IMR-90 (cell line): ENCODE results near the gene LPAR1. TPM values are rescaled to one million over a fixed set of nuclear protein-coding genes. Genes with fewer than 3 reads are reported as not detected.

Source experiments
- ATAC-seq: fragments of 200-7000 bp; cut with Tn5 transposase; 2 replicates; pipeline ENCODE4 v1.9.1; 2020; ENCODE audit warnings: low read depth, mild to moderate bottlenecking, moderate library complexity
- BruUV-seq: library from RNA; stranded (reverse); fragments of 400-500 nt; replicated peaks from 2 replicates; lab custom pipeline; 2021; lab: Mats Ljungman, UMichigan
- CTCF ChIA-PET: fragments of 300-600 bp; formaldehyde crosslinking; extraction: SDS; loops from one replicate; lab custom pipeline; 2021; ENCODE audit warnings: antibody characterized with exemption; lab: Yijun Ruan, JAX
- POLR2A ChIA-PET: fragments of 300-600 bp; sonication (Branson Sonifier 250); formaldehyde crosslinking; loops from one replicate; lab custom pipeline; 2022; ENCODE audit warnings: antibody characterized with exemption; ENCODE audit not compliant: unreplicated experiment; lab: Charles Lee
- DNase-seq: peaks from one replicate; pipeline ENCODE4 v3.0.0; 2013
- H2AFZ ChIP-seq: replicated peaks from 2 replicates; pipeline ENCODE3; 2013; ENCODE audit warnings: low read length, mild to moderate bottlenecking; ENCODE audit not compliant: poor library complexity
- H2AK5ac ChIP-seq: 2 replicates; pipeline ENCODE4 v1.6.1; 2013; ENCODE audit warnings: low read depth, low read length, inconsistent platforms
- H2AK9ac ChIP-seq: replicated peaks from 2 replicates; pipeline ENCODE3; 2013; ENCODE audit warnings: mild to moderate bottlenecking, low read depth, low read length, moderate library complexity; ENCODE audit not compliant: poor library complexity
- H2BK120ac ChIP-seq: 2 replicates; pipeline ENCODE4 v1.6.1; 2013; ENCODE audit warnings: low read depth, low read length, inconsistent platforms
- H2BK15ac ChIP-seq: 3 replicates; pipeline ENCODE4 v1.6.1; 2013; ENCODE audit warnings: low read depth, low read length, inconsistent platforms
- H2BK20ac ChIP-seq: 2 replicates; pipeline ENCODE4 v1.6.1; 2013; ENCODE audit warnings: low read depth, mild to moderate bottlenecking, inconsistent platforms, low read length, moderate library complexity
- H2BK5ac ChIP-seq: 2 replicates; pipeline ENCODE4 v1.6.1; 2013; ENCODE audit warnings: mild to moderate bottlenecking, low read depth, low read length, inconsistent platforms; ENCODE audit not compliant: poor library complexity, severe bottlenecking
- H3K14ac ChIP-seq: replicated peaks from 2 replicates; pipeline ENCODE4 v1.6.1; 2013; ENCODE audit warnings: low read depth, low read length, inconsistent platforms
- H3K18ac ChIP-seq: 2 replicates; pipeline ENCODE4 v1.6.1; 2013; ENCODE audit warnings: low read depth, low read length, control low read depth
- H3K23ac ChIP-seq: 2 replicates; pipeline ENCODE4 v1.6.1; 2013; ENCODE audit warnings: low read depth, low read length, inconsistent platforms
- H3K27ac ChIP-seq: 2 replicates; pipeline ENCODE4 v1.5.1; 2013; ENCODE audit warnings: mild to moderate bottlenecking, control low read depth, low read length; ENCODE audit not compliant: insufficient read depth
- H3K27me3 ChIP-seq: 2 replicates; pipeline ENCODE4 v1.6.1; 2013; ENCODE audit warnings: low read length; ENCODE audit not compliant: control insufficient read depth, insufficient read depth
- H3K36me3 ChIP-seq: 2 replicates; pipeline ENCODE4 v1.6.1; 2013; ENCODE audit warnings: low read length, mixed read lengths; ENCODE audit not compliant: control insufficient read depth, insufficient read depth
- H3K4ac ChIP-seq: 2 replicates; pipeline ENCODE4 v1.6.1; 2013; ENCODE audit warnings: low read depth, low read length, inconsistent platforms
- H3K4me1 ChIP-seq: 2 replicates; pipeline ENCODE4 v1.6.1; 2013; ENCODE audit warnings: low read length, mixed read lengths; ENCODE audit not compliant: control insufficient read depth, insufficient read depth
- H3K4me2 ChIP-seq: 2 replicates; pipeline ENCODE4 v1.6.1; 2013; ENCODE audit warnings: low read depth, mild to moderate bottlenecking, control low read depth, low read length, moderate library complexity
- H3K4me3 ChIP-seq: 2 replicates; pipeline ENCODE4 v1.5.1; 2013; ENCODE audit warnings: low read depth, mild to moderate bottlenecking, control low read depth, low read length, moderate library complexity; ENCODE audit not compliant: insufficient read depth
- H3K56ac ChIP-seq: 2 replicates; pipeline ENCODE4 v1.6.1; 2013; ENCODE audit warnings: low read length, inconsistent platforms; ENCODE audit not compliant: insufficient read depth; ENCODE audit errors: extremely low read depth
- H3K79me1 ChIP-seq, 2 experiments: 2 replicates each; pipeline ENCODE4 v1.6.1; 2013; ENCODE audit warnings: low read length in 2 of 2, inconsistent platforms in 1 of 2, low read depth in 1 of 2
- H3K9ac ChIP-seq: 2 replicates; pipeline ENCODE4 v1.6.1; 2013; ENCODE audit warnings: low read depth, low read length, control low read depth
- H3K9me1 ChIP-seq: 2 replicates; pipeline ENCODE4 v1.6.1; 2013; ENCODE audit warnings: low read length, inconsistent platforms; ENCODE audit not compliant: insufficient read depth
- H3K9me3 ChIP-seq: 2 replicates; pipeline ENCODE4 v1.6.1; 2013; ENCODE audit warnings: low read length; ENCODE audit not compliant: control insufficient read depth, insufficient read depth
- H4K20me1 ChIP-seq: 2 replicates; pipeline ENCODE4 v1.6.1; 2013; ENCODE audit warnings: low read length, inconsistent platforms; ENCODE audit not compliant: insufficient read depth
- H4K5ac ChIP-seq: 2 replicates; pipeline ENCODE4 v1.6.1; 2013; ENCODE audit warnings: mild to moderate bottlenecking, low read depth, low read length, control low read depth
- H4K8ac ChIP-seq, 2 experiments: 2 replicates each; pipeline ENCODE4 v1.6.1; 2013; ENCODE audit warnings: low read depth in 2 of 2, low read length in 2 of 2, control low read depth in 1 of 2, inconsistent platforms in 1 of 2
- H4K91ac ChIP-seq: 2 replicates; pipeline ENCODE4 v1.6.1; 2013; ENCODE audit warnings: low read depth, low read length, inconsistent platforms; ENCODE audit not compliant: insufficient read depth
- CHD1 ChIP-seq: IDR thresholded peaks from 2 replicates; pipeline ENCODE4 v1.6.1; 2012; ENCODE audit warnings: low read depth, low read length, improper control_type of control experiment
- CTCF ChIP-seq: conservative IDR thresholded peaks from 2 replicates; pipeline ENCODE4 v1.5.1; 2012; ENCODE audit warnings: mild to moderate bottlenecking, low read depth, low read length, improper control_type of control experiment
- ELK1 ChIP-seq: fragments of 150-350 bp; IDR thresholded peaks from 2 replicates; pipeline ENCODE4 v1.6.1; 2016; ENCODE audit warnings: low read depth, mild to moderate bottlenecking, low read length, moderate library complexity, borderline replicate concordance
- FOS ChIP-seq: fragments of 150-350 bp; IDR thresholded peaks from 2 replicates; pipeline ENCODE4 v1.6.1; 2016; ENCODE audit warnings: low read depth, low read length
- MAFK ChIP-seq: IDR thresholded peaks from 2 replicates; pipeline ENCODE4 v1.6.1; 2012; ENCODE audit warnings: low read depth, low read length, improper control_type of control experiment
- MAZ ChIP-seq: IDR thresholded peaks from 2 replicates; pipeline ENCODE4 v1.6.1; 2012; ENCODE audit warnings: low read depth, mild to moderate bottlenecking, low read length, improper control_type of control experiment, moderate library complexity, borderline replicate concordance
- MXI1 ChIP-seq: IDR thresholded peaks from 2 replicates; pipeline ENCODE4 v1.6.1; 2012; ENCODE audit warnings: low read depth, mild to moderate bottlenecking, low read length, moderate library complexity, borderline replicate concordance
- NFE2L2 ChIP-seq: fragments of 150-350 bp; IDR thresholded peaks from 2 replicates; pipeline ENCODE4 v1.6.1; 2016; ENCODE audit warnings: low read depth, mild to moderate bottlenecking, low read length
- POLR2A ChIP-seq: IDR thresholded peaks from 2 replicates; pipeline ENCODE4 v1.6.1; 2012; ENCODE audit warnings: mild to moderate bottlenecking, low read depth, low read length
- RAD21 ChIP-seq: IDR thresholded peaks from 2 replicates; pipeline ENCODE4 v1.6.1; 2012; ENCODE audit warnings: low read length, improper control_type of control experiment
- RCOR1 ChIP-seq: IDR thresholded peaks from 2 replicates; pipeline ENCODE4 v1.6.1; 2012; ENCODE audit warnings: mild to moderate bottlenecking, low read length, improper control_type of control experiment; ENCODE audit not compliant: insufficient replicate concordance
- RFX5 ChIP-seq: IDR thresholded peaks from 2 replicates; pipeline ENCODE4 v1.8.0; 2012; ENCODE audit warnings: low read depth, mild to moderate bottlenecking, low read length, moderate library complexity
- SMC3 ChIP-seq: fragments of 150-350 bp; IDR thresholded peaks from 2 replicates; pipeline ENCODE4 v1.6.1; 2016; ENCODE audit warnings: low read depth, mild to moderate bottlenecking, antibody characterized with exemption, low read length, moderate library complexity
- USF2 ChIP-seq: fragments of 150-350 bp; IDR thresholded peaks from 2 replicates; pipeline ENCODE4 v1.6.1; 2017; ENCODE audit warnings: mild to moderate bottlenecking, antibody characterized with exemption, low read length, low read depth
- WGBS, 2 experiments: methylation state at CpG; one replicate each; pipeline versions ENCODE4 v1.1.5 to v1.1.7; 2013; ENCODE audit warnings: missing lambda C conversion rate in 2 of 2; ENCODE audit not compliant: insufficient read length in 1 of 2; ENCODE audit errors: extremely low coverage in 2 of 2; 5-methylcytosine and 5-hydroxymethylcytosine counted together
- dilution Hi-C: fragments of 300-500 bp; cut with HindIII; formaldehyde crosslinking; loops from one replicate; pipeline ENCODE4 v1.14.3; 2018; ENCODE audit warnings: low sequenced_read_pairs; ENCODE audit not compliant: unreplicated experiment
- in situ Hi-C: fragments of 300-500 bp; cut with MboI; formaldehyde crosslinking; loops from 3 replicates; pipeline ENCODE4 v1.14.3; 2019; ENCODE audit warnings: low sequenced_read_pairs, inconsistent platforms, mixed read lengths
- intact Hi-C: fragments of 100-400 bp; cut with micrococcal nuclease; formaldehyde crosslinking; loops from 2 replicates; pipeline ENCODE4 v1.10.0; 2022
- polyA plus RNA-seq, 3 experiments: library from polyadenylated mRNA; depleted of rRNA; stranded (reverse); fragments of >200 nt; gene quantifications; 2 replicates each; pipeline ENCODE4 v1.2.3, GENCODE V29; 2012; ENCODE audit warnings: low replicate concordance in 1 of 3
- total RNA-seq: library from RNA; depleted of rRNA; stranded (reverse); fragments of >200 nt; gene quantifications from 2 replicates; pipeline ENCODE4 v1.2.3, GENCODE V29; 2012

LPAR1 gene
- total and polyA plus RNA-seq, 2 of the 4 experiments (the other 2 are of a cell fraction) = 171 to 315 TPM

- no peak overlapping the region for H2AK5ac ChIP-seq
- DNase-seq = no peak
- CTCF ChIA-PET = no interaction called here
These were observed 165.3 kb downstream of the LPAR1 start for GRCh38 chr9:110872920-110873319.

More at GRCh38 chr9:110872920-110873319, 165.3 kb downstream of the LPAR1 start:
- Histone ChIP-seq H2AFZ (no peak overlapping the region), H3K27me3 (no peaks in the 10 kb centered on the region), H3K79me1 (peaks cover 34 to 50% of the 10 kb centered on the region in 2 experiments), H4K20me1 (no peaks in the 10 kb centered on the region; the same call in 1 of the 2 replicates), H3K4ac (no peak overlapping the region), H4K91ac (no peak overlapping the region), H3K9me1 (peaks cover 8% of the 10 kb centered on the region), H2AK9ac (peak overlapping the region; percentile 33), H2BK20ac (no peak overlapping the region), H3K36me3 (peaks cover 25% of the 10 kb centered on the region), H3K9ac (no peak overlapping the region), H3K4me3 (no peak overlapping the region), H2BK15ac (no peak overlapping the region; the same call in 2 of the 3 replicates), H3K14ac (no peak overlapping the region), H3K56ac (no peak overlapping the region), H3K18ac (no peak overlapping the region), H3K4me1 (peaks cover 4% of the 10 kb centered on the region), H3K4me2 (no peak overlapping the region), H3K27ac (no peak overlapping the region), H4K8ac (peak overlapping the region; percentile 19 to 75; a peak in 2 of 4 replicates), H2BK5ac (no peak overlapping the region), H3K9me3 (no peaks in the 10 kb centered on the region; the same call in 1 of the 2 replicates), H2BK120ac (no peak overlapping the region), H3K23ac (no peak overlapping the region), H4K5ac (no peak overlapping the region)
- no CpG with 5 or more reads among the region's 6 CpGs for WGBS, 2 experiments
- dilution Hi-C loops = no loop called here
- POLR2A ChIA-PET = no interaction called here
- no TSS peak for BruUV-seq
- TF ChIP-seq NFE2L2 = no peak
- no peak for TF ChIP-seq USF2
- TF ChIP-seq MAFK = no peak
- TF ChIP-seq CHD1 = no peak
- TF ChIP-seq MAZ = no peak
- no peak for TF ChIP-seq MXI1
- no peak for TF ChIP-seq SMC3
- TF ChIP-seq FOS = no peak
- no peak for TF ChIP-seq RCOR1
- TF ChIP-seq RFX5 = no peak
- no peak for TF ChIP-seq RAD21
- no peak for TF ChIP-seq CTCF
- no peak for TF ChIP-seq POLR2A
- no peak for TF ChIP-seq ELK1
- in situ Hi-C loops = no loop called here
- intact Hi-C loops = no loop called here
- ATAC-seq = no peak
